HEK293 (cell line): ENCODE results near the gene ARCN1.

ENCODE experiments used
- CTCF ChIA-PET: fragments of 350-600 bp; formaldehyde crosslinking; extraction: SDS; loops from one replicate; lab custom pipeline; 2021; ENCODE audit warnings: antibody characterized with exemption; lab: Yijun Ruan, JAX
- POLR2A ChIA-PET: fragments of 300-600 bp; formaldehyde crosslinking; extraction: SDS; loops from one replicate; lab custom pipeline; 2020; ENCODE audit warnings: antibody characterized with exemption, inconsistent platforms; lab: Yijun Ruan, JAX
- H3K27ac ChIP-seq: fragments of 200-500 bp; sonication (Bioruptor generic); 2 replicates; pipeline ENCODE4 v1.5.1; 2014; ENCODE audit warnings: low read depth, low read length, control low read depth, inconsistent platforms; ENCODE audit errors: extremely low read depth
- H3K36me3 ChIP-seq, 2 experiments: fragments of 200-500 bp in 1 of 2; sonication (Bioruptor generic) in 1 of 2; 1 replicate in 1 of 2; 2 replicates in 1 of 2; pipeline ENCODE4 v1.5.1; 2014 to 2017; ENCODE audit warnings: inconsistent platforms in 2 of 2, low read length in 2 of 2; ENCODE audit not compliant: control insufficient read depth in 2 of 2, insufficient read depth in 1 of 2
- H3K4me1 ChIP-seq: fragments of 200-500 bp; sonication (Bioruptor generic); 2 replicates; pipeline ENCODE4 v1.5.1; 2014; ENCODE audit warnings: mild to moderate bottlenecking, low read length, inconsistent platforms; ENCODE audit not compliant: control insufficient read depth, insufficient read depth
- H3K4me3 ChIP-seq: 2 replicates; pipeline ENCODE4 v1.5.1; 2011; ENCODE audit warnings: low read depth, mild to moderate bottlenecking, control low read depth, low read length, moderate library complexity
- H3K9me3 ChIP-seq: fragments of 200-500 bp; sonication (Bioruptor generic); 2 replicates; pipeline ENCODE4 v1.5.1; 2014; ENCODE audit warnings: low read depth, low read length, inconsistent platforms; ENCODE audit not compliant: control insufficient read depth, insufficient read depth
- EGR2 ChIP-seq: fragments of 450-650 bp; formaldehyde crosslinking; IDR thresholded peaks from 2 replicates; pipeline ENCODE4 v1.5.1; 2016; ENCODE audit warnings: low read depth, missing biosample characterization, missing genetic modification characterization
- GLI4 ChIP-seq: fragments of 450-650 bp; formaldehyde crosslinking; IDR thresholded peaks from 2 replicates; pipeline ENCODE4 v1.5.1; 2016; ENCODE audit warnings: missing biosample characterization, missing genetic modification characterization
- KLF16 ChIP-seq: fragments of 450-650 bp; formaldehyde crosslinking; IDR thresholded peaks from 2 replicates; pipeline ENCODE4 v1.5.1; 2017; ENCODE audit warnings: missing biosample characterization, missing genetic modification characterization
- SETDB1 ChIP-seq: IDR thresholded peaks from one replicate; pipeline ENCODE4 v1.6.1; 2017; ENCODE audit warnings: mild to moderate bottlenecking, low read length, moderate library complexity, mixed read lengths; ENCODE audit not compliant: insufficient read length
- SP7 ChIP-seq: fragments of 450-650 bp; formaldehyde crosslinking; IDR thresholded peaks from 2 replicates; pipeline ENCODE4 v1.5.1; 2016; ENCODE audit warnings: missing biosample characterization, missing genetic modification characterization
- WT1 ChIP-seq: fragments of 450-650 bp; formaldehyde crosslinking; IDR thresholded peaks from 2 replicates; pipeline ENCODE4 v1.5.1; 2016; ENCODE audit warnings: missing biosample characterization, missing genetic modification characterization
- ZBTB21 ChIP-seq: fragments of 450-650 bp; formaldehyde crosslinking; IDR thresholded peaks from 2 replicates; pipeline ENCODE4 v1.5.1; 2017; ENCODE audit warnings: missing biosample characterization, missing genetic modification characterization
- ZNF114 ChIP-seq: fragments of 450-650 bp; formaldehyde crosslinking; IDR thresholded peaks from 2 replicates; pipeline ENCODE4 v1.5.0; 2017; ENCODE audit warnings: missing biosample characterization, missing genetic modification characterization
- ZNF324 ChIP-seq: fragments of 450-650 bp; formaldehyde crosslinking; IDR thresholded peaks from 2 replicates; pipeline ENCODE4 v1.5.1; 2016; ENCODE audit warnings: missing biosample characterization, missing genetic modification characterization
- ZNF391 ChIP-seq: fragments of 450-650 bp; formaldehyde crosslinking; IDR thresholded peaks from 2 replicates; pipeline ENCODE4 v1.5.1; 2016; ENCODE audit warnings: low read depth, missing biosample characterization, missing genetic modification characterization, borderline replicate concordance
- ZNF423 ChIP-seq: fragments of 450-650 bp; formaldehyde crosslinking; IDR thresholded peaks from 2 replicates; pipeline ENCODE4 v1.5.1; 2016; ENCODE audit warnings: missing biosample characterization, missing genetic modification characterization
- ZNF433 ChIP-seq: fragments of 450-650 bp; formaldehyde crosslinking; IDR thresholded peaks from 2 replicates; pipeline ENCODE4 v1.5.1; 2016; ENCODE audit warnings: missing biosample characterization, missing genetic modification characterization, low read depth
- ZNF510 ChIP-seq: fragments of 450-650 bp; formaldehyde crosslinking; IDR thresholded peaks from 2 replicates; pipeline ENCODE4 v1.5.1; 2018; ENCODE audit warnings: mild to moderate bottlenecking, missing genetic modification characterization, missing biosample characterization; ENCODE audit not compliant: insufficient replicate concordance
- ZNF529 ChIP-seq: fragments of 450-650 bp; formaldehyde crosslinking; IDR thresholded peaks from 2 replicates; pipeline ENCODE4 v1.5.1; 2017; ENCODE audit warnings: missing genetic modification characterization, missing biosample characterization; ENCODE audit not compliant: insufficient replicate concordance
- ZNF544 ChIP-seq: fragments of 450-650 bp; formaldehyde crosslinking; IDR thresholded peaks from 2 replicates; pipeline ENCODE4 v1.5.0; 2017; ENCODE audit warnings: missing biosample characterization, missing genetic modification characterization
- ZNF558 ChIP-seq: fragments of 450-650 bp; formaldehyde crosslinking; IDR thresholded peaks from 2 replicates; pipeline ENCODE4 v1.5.1; 2016; ENCODE audit warnings: missing biosample characterization, missing genetic modification characterization
- ZNF561 ChIP-seq: fragments of 450-650 bp; IDR thresholded peaks from 2 replicates; pipeline ENCODE4 v1.5.1; 2018; ENCODE audit warnings: missing biosample characterization, missing genetic modification characterization, borderline replicate concordance
- ZNF658 ChIP-seq: fragments of 450-650 bp; formaldehyde crosslinking; IDR thresholded peaks from 2 replicates; pipeline ENCODE4; 2016; ENCODE audit warnings: missing biosample characterization, missing genetic modification characterization
- ZNF664 ChIP-seq: fragments of 450-650 bp; formaldehyde crosslinking; IDR thresholded peaks from 2 replicates; pipeline ENCODE4 v1.5.1; 2016; ENCODE audit warnings: missing biosample characterization, missing genetic modification characterization
- ZNF777 ChIP-seq: fragments of 450-650 bp; formaldehyde crosslinking; IDR thresholded peaks from 2 replicates; pipeline ENCODE4 v1.5.1; 2017; ENCODE audit warnings: missing biosample characterization, missing genetic modification characterization, borderline replicate concordance
- ZNF791 ChIP-seq: fragments of 450-650 bp; formaldehyde crosslinking; IDR thresholded peaks from 2 replicates; pipeline ENCODE4 v1.5.1; 2016; ENCODE audit warnings: missing biosample characterization, missing genetic modification characterization
- ZSCAN4 ChIP-seq: fragments of 450-650 bp; formaldehyde crosslinking; IDR thresholded peaks from 2 replicates; pipeline ENCODE4 v1.5.1; 2017; ENCODE audit warnings: missing biosample characterization, missing genetic modification characterization
- TF ChIP-seq, protein P1 (sequence below): fragments of 450-650 bp; formaldehyde crosslinking; IDR thresholded peaks from 2 replicates; pipeline ENCODE4 v1.5.1; 2016; ENCODE audit warnings: missing biosample characterization, missing genetic modification characterization
- TF ChIP-seq, protein P2 (sequence below): fragments of 450-650 bp; IDR thresholded peaks from 2 replicates; pipeline ENCODE4 v1.5.1; 2018; ENCODE audit warnings: missing biosample characterization, mild to moderate bottlenecking, missing genetic modification characterization
- TF ChIP-seq, protein P3 (sequence below): fragments of 450-650 bp; formaldehyde crosslinking; IDR thresholded peaks from 2 replicates; pipeline ENCODE4 v1.5.1; 2016; ENCODE audit warnings: missing biosample characterization, missing genetic modification characterization

Gene ARCN1

DNA sequence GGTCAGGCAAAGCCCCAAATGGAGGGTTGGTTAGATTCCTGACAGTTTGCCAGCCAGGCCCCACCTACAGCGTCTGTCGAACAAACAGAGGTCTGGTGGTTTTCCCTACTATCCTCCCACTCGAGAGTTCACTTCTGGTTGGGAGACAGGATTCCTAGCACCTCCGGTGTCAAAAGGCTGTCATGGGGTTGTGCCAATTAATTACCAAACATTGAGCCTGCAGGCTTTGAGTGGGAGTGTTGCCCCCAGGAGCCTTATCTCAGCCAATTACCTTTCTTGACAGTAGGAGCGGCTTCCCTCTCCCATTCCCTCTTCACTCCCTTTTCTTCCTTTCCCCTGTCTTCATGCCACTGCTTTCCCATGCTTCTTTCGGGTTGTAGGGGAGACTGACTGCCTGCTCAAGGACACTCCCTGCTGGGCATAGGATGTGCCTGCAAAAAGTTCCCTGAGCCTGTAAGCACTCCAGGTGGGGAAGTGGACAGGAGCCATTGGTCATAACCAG lies 49.6 kb upstream of the ARCN1 start (continued):
- TF ChIP-seq, protein P1, sequence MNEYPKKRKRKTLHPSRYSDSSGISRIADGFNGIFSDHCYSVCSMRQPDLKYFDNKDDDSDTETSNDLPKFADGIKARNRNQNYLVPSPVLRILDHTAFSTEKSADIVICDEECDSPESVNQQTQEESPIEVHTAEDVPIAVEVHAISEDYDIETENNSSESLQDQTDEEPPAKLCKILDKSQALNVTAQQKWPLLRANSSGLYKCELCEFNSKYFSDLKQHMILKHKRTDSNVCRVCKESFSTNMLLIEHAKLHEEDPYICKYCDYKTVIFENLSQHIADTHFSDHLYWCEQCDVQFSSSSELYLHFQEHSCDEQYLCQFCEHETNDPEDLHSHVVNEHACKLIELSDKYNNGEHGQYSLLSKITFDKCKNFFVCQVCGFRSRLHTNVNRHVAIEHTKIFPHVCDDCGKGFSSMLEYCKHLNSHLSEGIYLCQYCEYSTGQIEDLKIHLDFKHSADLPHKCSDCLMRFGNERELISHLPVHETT, result no peak
- TF ChIP-seq ZNF791 (tag by site-specific recombination) (no peak), SP7 (tag by site-specific recombination) (no peak), ZSCAN4 (tag by site-specific recombination) (no peak), GLI4 (tag by site-specific recombination) (no peak), ZNF544 (tag by site-specific recombination) (no peak), ZNF433 (tag by site-specific recombination) (no peak), ZNF391 (tag by site-specific recombination) (no peak), EGR2 (tag by site-specific recombination) (peak; percentile 87), ZNF561 (tag by site-specific recombination) (no peak), ZNF777 (tag by site-specific recombination) (no peak), ZBTB21 (tag by site-specific recombination) (no peak), ZNF423 (tag by site-specific recombination) (no peak)
- TF ChIP-seq, protein P2, sequence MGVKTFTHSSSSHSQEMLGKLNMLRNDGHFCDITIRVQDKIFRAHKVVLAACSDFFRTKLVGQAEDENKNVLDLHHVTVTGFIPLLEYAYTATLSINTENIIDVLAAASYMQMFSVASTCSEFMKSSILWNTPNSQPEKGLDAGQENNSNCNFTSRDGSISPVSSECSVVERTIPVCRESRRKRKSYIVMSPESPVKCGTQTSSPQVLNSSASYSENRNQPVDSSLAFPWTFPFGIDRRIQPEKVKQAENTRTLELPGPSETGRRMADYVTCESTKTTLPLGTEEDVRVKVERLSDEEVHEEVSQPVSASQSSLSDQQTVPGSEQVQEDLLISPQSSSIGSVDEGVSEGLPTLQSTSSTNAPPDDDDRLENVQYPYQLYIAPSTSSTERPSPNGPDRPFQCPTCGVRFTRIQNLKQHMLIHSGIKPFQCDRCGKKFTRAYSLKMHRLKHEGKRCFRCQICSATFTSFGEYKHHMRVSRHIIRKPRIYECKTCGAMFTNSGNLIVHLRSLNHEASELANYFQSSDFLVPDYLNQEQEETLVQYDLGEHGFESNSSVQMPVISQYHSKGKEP, result no peak
- TF ChIP-seq, protein P3, sequence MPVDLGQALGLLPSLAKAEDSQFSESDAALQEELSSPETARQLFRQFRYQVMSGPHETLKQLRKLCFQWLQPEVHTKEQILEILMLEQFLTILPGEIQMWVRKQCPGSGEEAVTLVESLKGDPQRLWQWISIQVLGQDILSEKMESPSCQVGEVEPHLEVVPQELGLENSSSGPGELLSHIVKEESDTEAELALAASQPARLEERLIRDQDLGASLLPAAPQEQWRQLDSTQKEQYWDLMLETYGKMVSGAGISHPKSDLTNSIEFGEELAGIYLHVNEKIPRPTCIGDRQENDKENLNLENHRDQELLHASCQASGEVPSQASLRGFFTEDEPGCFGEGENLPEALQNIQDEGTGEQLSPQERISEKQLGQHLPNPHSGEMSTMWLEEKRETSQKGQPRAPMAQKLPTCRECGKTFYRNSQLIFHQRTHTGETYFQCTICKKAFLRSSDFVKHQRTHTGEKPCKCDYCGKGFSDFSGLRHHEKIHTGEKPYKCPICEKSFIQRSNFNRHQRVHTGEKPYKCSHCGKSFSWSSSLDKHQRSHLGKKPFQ (tag by site-specific recombination), result no peak

- no peak overlapping the region for H3K4me3 ChIP-seq
- TF ChIP-seq KLF16 (no peak), ZNF324 (tag by site-specific recombination) (no peak), ZNF510 (tag by site-specific recombination) (no peak), ZNF114 (tag by site-specific recombination) (no peak), ZNF558 (tag by site-specific recombination) (no peak), ZNF529 (no peak), WT1 (tag by site-specific recombination) (no peak), ZNF664 (tag by site-specific recombination) (no peak), ZNF658 (no peak), SETDB1 (no peak)
- no peaks in the 10 kb centered on the region for H3K4me1 ChIP-seq
- ChIA-PET POLR2A (interaction anchor here (1.3 kb wide), 1 partner anchor 12 kb away, joined by 3 read pairs; no protein-coding TSS in a partner anchor), CTCF (interaction anchor here (1.1 kb wide), 1 partner anchor 146 kb away, joined by 4 read pairs; no protein-coding TSS in a partner anchor)
- no peak overlapping the region for H3K27ac ChIP-seq
- H3K9me3 ChIP-seq, result no peaks in the 10 kb centered on the region
- H3K36me3 ChIP-seq, result peaks cover 3 to 79% of the 10 kb centered on the region in 2 experiments; a peak in 2 of 3 replicates
These were observed 47.9 kb upstream of the ARCN1 start for GRCh38 chr11:118524356-118524755.
